ENCODE results near the gene DACH1.

Gene DACH1

GRCh38 chr13:71632721-71633120, 234.3 kb downstream of the DACH1 start:
- H3K9ac ChIP-seq: no peak overlapping the region
- H3K4me2 ChIP-seq: no peak overlapping the region
- no peak overlapping the region for H2AFZ ChIP-seq (ENCODE audit: low read depth)
- H3K36me3 ChIP-seq (ENCODE audit: insufficient read depth): no peaks in the 10 kb centered on the region
- no peaks in the 10 kb centered on the region for H3K4me1 ChIP-seq (ENCODE audit: low read depth, poor library complexity, severe bottlenecking)
- H4K20me1 ChIP-seq (ENCODE audit: insufficient read depth): no peaks in the 10 kb centered on the region
- no peak overlapping the region for H3K27ac ChIP-seq
- H3K4me3 ChIP-seq (IDR thresholded peaks at IDR 0.05; ENCODE audit: insufficient read depth, low read depth, low read length): no peak overlapping the region
- no peaks in the 10 kb centered on the region for H3K27me3 ChIP-seq (ENCODE audit: insufficient read depth, low read depth)
- no peak for TF ChIP-seq CTCF (conservative IDR thresholded peaks at IDR 0.05; ENCODE audit: low read depth, low read length)
- no peaks in the 10 kb centered on the region for H3K79me2 ChIP-seq (ENCODE audit: insufficient read depth, low read depth)

GRCh38 chr13:71632206-71632605, 234.8 kb downstream of the DACH1 start:
- H3K4me2 ChIP-seq: no peak overlapping the region
- H3K9ac ChIP-seq: no peak overlapping the region
- H2AFZ ChIP-seq (ENCODE audit: low read depth): no peak overlapping the region
- H3K36me3 ChIP-seq (ENCODE audit: insufficient read depth): no peaks in the 10 kb centered on the region
- no peaks in the 10 kb centered on the region for H4K20me1 ChIP-seq (ENCODE audit: insufficient read depth)
- no peak for TF ChIP-seq CTCF (conservative IDR thresholded peaks at IDR 0.05; ENCODE audit: low read depth, low read length)
- H3K27me3 ChIP-seq (ENCODE audit: insufficient read depth, low read depth): no peaks in the 10 kb centered on the region
- no peaks in the 10 kb centered on the region for H3K4me1 ChIP-seq (ENCODE audit: low read depth, poor library complexity, severe bottlenecking)
- H3K79me2 ChIP-seq (ENCODE audit: insufficient read depth, low read depth): no peaks in the 10 kb centered on the region
- no peak overlapping the region for H3K27ac ChIP-seq
- no peak overlapping the region for H3K4me3 ChIP-seq (IDR thresholded peaks at IDR 0.05; ENCODE audit: insufficient read depth, low read depth, low read length)

GRCh38 chr13:71629167-71629566, 237.8 kb downstream of the DACH1 start:
- no peak overlapping the region for H3K27ac ChIP-seq
- no peak overlapping the region for H3K9ac ChIP-seq
- no peaks in the 10 kb centered on the region for H3K36me3 ChIP-seq (ENCODE audit: insufficient read depth)
- no peaks in the 10 kb centered on the region for H3K27me3 ChIP-seq (ENCODE audit: insufficient read depth, low read depth)
- TF ChIP-seq CTCF (conservative IDR thresholded peaks at IDR 0.05; ENCODE audit: low read depth, low read length): no peak
- H3K4me1 ChIP-seq (ENCODE audit: low read depth, poor library complexity, severe bottlenecking): no peaks in the 10 kb centered on the region
- H4K20me1 ChIP-seq (ENCODE audit: insufficient read depth): no peaks in the 10 kb centered on the region
- no peak overlapping the region for H3K4me2 ChIP-seq
- H2AFZ ChIP-seq (ENCODE audit: low read depth): no peak overlapping the region
- H3K4me3 ChIP-seq (IDR thresholded peaks at IDR 0.05; ENCODE audit: insufficient read depth, low read depth, low read length): no peak overlapping the region
- H3K79me2 ChIP-seq (ENCODE audit: insufficient read depth, low read depth): no peaks in the 10 kb centered on the region

DNA sequence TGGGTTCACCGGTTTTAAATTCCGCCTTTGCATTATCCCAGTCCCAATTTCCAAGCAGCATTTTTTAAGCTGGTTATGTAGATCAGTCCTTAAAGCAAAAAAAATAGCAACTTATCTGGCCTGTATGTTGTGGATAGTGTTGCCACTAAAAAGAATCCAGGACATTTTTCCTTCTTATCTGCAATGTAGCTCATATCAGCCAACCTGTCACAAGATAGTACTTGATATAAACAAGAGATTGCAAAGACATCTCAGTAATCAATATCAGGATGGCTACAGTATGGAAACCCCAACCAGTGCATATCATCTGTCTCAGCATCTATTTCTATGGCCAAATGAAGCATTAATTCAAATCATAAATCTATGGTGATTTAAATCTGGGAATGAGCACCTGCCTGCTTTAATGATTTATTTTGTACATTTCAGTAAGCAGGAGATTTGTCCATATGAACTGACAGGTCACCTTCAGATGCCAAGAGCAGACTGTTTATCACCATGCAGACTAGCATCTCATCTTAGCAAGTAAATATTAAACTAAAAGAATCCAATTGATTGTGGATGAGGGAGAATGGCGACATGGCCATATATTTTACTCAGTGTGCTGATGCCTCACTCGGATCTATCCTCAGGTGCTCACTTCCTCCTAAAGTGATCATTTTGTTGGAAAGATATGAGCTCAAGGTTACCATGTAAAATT, 240.4 kb downstream of the DACH1 start:
- no peaks in the 10 kb centered on the region for H3K4me1 ChIP-seq (ENCODE audit: low read depth, poor library complexity, severe bottlenecking)
- no peak overlapping the region for H3K4me2 ChIP-seq
- H3K27me3 ChIP-seq (ENCODE audit: insufficient read depth, low read depth): no peaks in the 10 kb centered on the region
- no peak overlapping the region for H2AFZ ChIP-seq (ENCODE audit: low read depth)
- H3K36me3 ChIP-seq (ENCODE audit: insufficient read depth): no peaks in the 10 kb centered on the region
- H3K4me3 ChIP-seq (IDR thresholded peaks at IDR 0.05; ENCODE audit: insufficient read depth, low read depth, low read length): no peak overlapping the region
- no peak overlapping the region for H3K27ac ChIP-seq
- H3K9ac ChIP-seq: no peak overlapping the region
- no peaks in the 10 kb centered on the region for H4K20me1 ChIP-seq (ENCODE audit: insufficient read depth)
- TF ChIP-seq CTCF (conservative IDR thresholded peaks at IDR 0.05; ENCODE audit: low read depth, low read length): no peak
- H3K79me2 ChIP-seq (ENCODE audit: insufficient read depth, low read depth): no peaks in the 10 kb centered on the region

Data from KMS-11 (cell line).